Psoas muscle (tissue), 8 donors: Measurements from ENCODE around the gene CEP135. TPM values are rescaled to one million over a fixed set of nuclear protein-coding genes. Genes with fewer than 3 reads are reported as not detected.
"Not testable (repeated sequence)": the region's sequence is repeated elsewhere in the genome, so short reads cannot be mapped to it uniquely, and the experiment has no call there.

Experiments used
- ATAC-seq, 4 donors: fragments of 200-7000 bp; cut with Tn5 transposase; one replicate each; pipeline ENCODE4 v1.9.1; 2020; ENCODE audit warnings: moderate library complexity in 3 of 4, mild to moderate bottlenecking in 2 of 4
- DNase-seq, 2 donors: peaks; one replicate each; pipeline ENCODE4 v3.0.0-alpha.2; 2020
- H3K27ac ChIP-seq: fragments of 200-600 bp; one replicate; pipeline ENCODE4 v1.8.0; 2022
- H3K27me3 ChIP-seq, 3 donors: fragments of 200-600 bp in 1 of 3; one replicate each; pipeline versions ENCODE4 v1.6.1 to v1.8.0; 2013 to 2022; ENCODE audit warnings: low read length in 2 of 3, mild to moderate bottlenecking in 2 of 3, moderate library complexity in 1 of 3; ENCODE audit not compliant: insufficient read depth in 3 of 3
- H3K36me3 ChIP-seq, 2 donors: fragments of 200-600 bp in 1 of 2; one replicate each; pipeline versions ENCODE4 v1.6.1 to v1.8.0; 2013 to 2022; ENCODE audit warnings: low read depth in 1 of 2, mild to moderate bottlenecking in 1 of 2, moderate library complexity in 1 of 2; ENCODE audit not compliant: insufficient read depth in 1 of 2
- H3K4me1 ChIP-seq: fragments of 200-600 bp; one replicate; pipeline ENCODE4 v1.8.0; 2022
- H3K4me3 ChIP-seq: fragments of 200-600 bp; one replicate; pipeline ENCODE4 v1.8.0; 2022; ENCODE audit warnings: mild to moderate bottlenecking
- H3K9me3 ChIP-seq: fragments of 200-600 bp; one replicate; pipeline ENCODE4 v1.8.0; 2022
- WGBS, 3 donors: extraction: QIAGEN DNeasy Blood & Tissue Kit; methylation state at CpG; one replicate each; pipeline versions ENCODE4 v1.1.6 to v1.1.7; 2013; 5-methylcytosine and 5-hydroxymethylcytosine counted together
- intact Hi-C, 2 donors: fragments of 100-400 bp; cut with DNase I; formaldehyde crosslinking; loops; one replicate each; pipeline versions ENCODE4 v1.11.0 to v1.14.2; 2022
- polyA plus RNA-seq, 3 donors: library from polyadenylated mRNA; stranded (reverse); fragments of 200-250 nt; gene quantifications; one replicate each; pipeline ENCODE4 v1.2.3, GENCODE V29; 2013
- total RNA-seq, 4 donors: library from RNA; stranded (reverse); fragmentation: NEBNext Ultra II Directional in 2 of 4; extraction: Animal tissue kit (Norgen Biotek cat#: 25700) in 2 of 4; gene quantifications; one replicate each; pipeline versions ENCODE4 v1.2.1 to v1.2.4, GENCODE V29; 2021 to 2023
- TF ChIP-seq, protein P1 (sequence below): fragments of 200-600 bp; IDR thresholded peaks from one replicate; pipeline ENCODE4 v1.8.0; 2022; ENCODE audit warnings: antibody characterized with exemption
- donor health status: healthy with polysubstance abuse.
- donor health status: DM: no; HTN: no; CAD: no; lungs with moderate emphysema.
- donor health status: Bipolar disorder and iron deficiency.
- donor health status: healthy.
- donor health status: DM: yes; HTN: yes; CAD: no.
- donor health status: DM: no; HTN: no; CAD: no.
- donor health status: DM: no; HTN: no; CAD: no.
- donor health status: DM: yes; HTN: yes; CAD: no.

CEP135 gene
- total and polyA plus RNA-seq, 7 donors = 0.55 to 2.0 (median 1.6) TPM

DNA sequence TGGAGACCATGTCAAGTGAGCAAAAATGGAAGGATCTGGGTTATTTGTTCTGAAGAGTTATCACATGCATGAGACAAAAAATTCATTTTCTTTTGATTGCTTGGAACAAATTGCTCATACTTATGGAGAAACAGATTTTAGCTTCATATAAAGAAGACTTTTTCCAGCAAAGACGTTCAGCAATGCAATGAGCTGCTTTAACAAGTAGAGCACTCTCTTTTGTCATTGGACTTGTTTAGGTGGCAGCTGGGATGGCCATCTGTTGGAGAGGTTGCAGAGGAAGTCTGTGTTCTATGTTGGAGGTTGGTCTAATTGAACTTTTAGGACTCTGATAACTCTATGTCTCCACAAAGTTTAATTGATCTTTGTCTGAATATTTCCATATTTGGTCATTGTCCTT is 19.9 kb upstream of the CEP135 start:
- WGBS, 3 donors = 28 to 46% (median 39%) methylated on average over 1 of the region's 1 CpG
- H3K4me1 ChIP-seq = no peaks in the 10 kb centered on the region
- intact Hi-C loops = no loop called here
- TF ChIP-seq, protein P1, sequence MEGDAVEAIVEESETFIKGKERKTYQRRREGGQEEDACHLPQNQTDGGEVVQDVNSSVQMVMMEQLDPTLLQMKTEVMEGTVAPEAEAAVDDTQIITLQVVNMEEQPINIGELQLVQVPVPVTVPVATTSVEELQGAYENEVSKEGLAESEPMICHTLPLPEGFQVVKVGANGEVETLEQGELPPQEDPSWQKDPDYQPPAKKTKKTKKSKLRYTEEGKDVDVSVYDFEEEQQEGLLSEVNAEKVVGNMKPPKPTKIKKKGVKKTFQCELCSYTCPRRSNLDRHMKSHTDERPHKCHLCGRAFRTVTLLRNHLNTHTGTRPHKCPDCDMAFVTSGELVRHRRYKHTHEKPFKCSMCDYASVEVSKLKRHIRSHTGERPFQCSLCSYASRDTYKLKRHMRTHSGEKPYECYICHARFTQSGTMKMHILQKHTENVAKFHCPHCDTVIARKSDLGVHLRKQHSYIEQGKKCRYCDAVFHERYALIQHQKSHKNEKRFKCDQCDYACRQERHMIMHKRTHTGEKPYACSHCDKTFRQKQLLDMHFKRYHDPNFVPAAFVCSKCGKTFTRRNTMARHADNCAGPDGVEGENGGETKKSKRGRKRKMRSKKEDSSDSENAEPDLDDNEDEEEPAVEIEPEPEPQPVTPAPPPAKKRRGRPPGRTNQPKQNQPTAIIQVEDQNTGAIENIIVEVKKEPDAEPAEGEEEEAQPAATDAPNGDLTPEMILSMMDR = no peak
- H3K4me3 ChIP-seq = no peak overlapping the region
- DNase-seq (no peak), ATAC-seq (no peak)
- H3K27me3 ChIP-seq = no peaks in the 10 kb centered on the region
- H3K9me3 ChIP-seq = no peaks in the 10 kb centered on the region
- no peaks in the 10 kb centered on the region for H3K36me3 ChIP-seq
- no peak overlapping the region for H3K27ac ChIP-seq

DNA sequence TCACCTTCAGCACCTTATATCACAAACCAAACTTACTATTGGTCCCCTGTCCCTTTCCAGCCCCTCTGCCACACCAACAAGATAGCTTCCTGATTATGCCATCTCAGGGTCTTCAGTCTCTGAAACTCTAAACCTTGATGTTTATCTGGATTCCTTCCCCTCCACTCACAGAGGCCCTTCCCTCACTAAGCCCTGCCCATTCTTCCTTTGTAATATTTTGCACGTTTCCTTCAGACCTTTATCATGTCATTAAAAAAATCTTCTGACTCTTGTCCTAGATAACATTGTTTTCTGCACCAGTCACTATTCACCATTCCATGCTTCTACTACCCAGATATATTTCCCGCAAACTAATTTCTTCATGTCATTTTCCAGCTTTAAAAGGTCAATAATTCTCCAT is 17.7 kb upstream of the CEP135 start:
- intact Hi-C loops = no loop called here
- DNase-seq (no peak), ATAC-seq (no peak)
- TF ChIP-seq, protein P1 = no peak
- no peak overlapping the region for H3K27ac ChIP-seq
- no peaks in the 10 kb centered on the region for H3K27me3 ChIP-seq
- no peak overlapping the region for H3K4me3 ChIP-seq
- no peaks in the 10 kb centered on the region for H3K4me1 ChIP-seq
- 60 to 65% (median 62%) methylated on average over 2 of the region's 2 CpGs for WGBS, 3 donors
- no peaks in the 10 kb centered on the region for H3K36me3 ChIP-seq
- H3K9me3 ChIP-seq = no peaks in the 10 kb centered on the region

DNA sequence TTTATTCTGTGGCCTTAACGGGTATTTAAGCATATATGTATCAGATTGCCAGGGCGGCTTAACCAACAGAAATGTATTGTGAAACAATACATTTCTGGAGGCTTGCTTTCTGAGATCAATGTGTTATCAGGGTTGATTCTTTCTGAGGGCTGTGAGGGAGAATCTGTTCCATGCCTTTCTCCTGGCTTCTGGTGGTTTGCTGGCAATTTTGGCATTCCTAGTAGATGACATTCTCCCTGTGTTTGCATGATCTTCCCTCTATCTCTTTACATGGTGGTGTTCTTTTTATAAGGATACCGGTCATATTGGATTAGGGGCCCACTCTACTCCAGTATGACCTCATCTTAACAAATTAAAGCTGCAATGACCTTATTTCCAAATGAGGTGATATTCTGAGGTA is 16.9 kb upstream of the CEP135 start:
- intact Hi-C loops = no loop called here
- TF ChIP-seq, protein P1 = no peak
- Histone ChIP-seq H3K4me1 (no peaks in the 10 kb centered on the region), H3K27ac (no peak overlapping the region), H3K27me3 (no peaks in the 10 kb centered on the region), H3K9me3 (no peaks in the 10 kb centered on the region), H3K4me3 (no peak overlapping the region), H3K36me3 (no peaks in the 10 kb centered on the region)
- 48 to 57% (median 52%) methylated on average over 3 of the region's 3 CpGs for WGBS, 3 donors
- DNase-seq = no peak
- ATAC-seq = no peak

DNA sequence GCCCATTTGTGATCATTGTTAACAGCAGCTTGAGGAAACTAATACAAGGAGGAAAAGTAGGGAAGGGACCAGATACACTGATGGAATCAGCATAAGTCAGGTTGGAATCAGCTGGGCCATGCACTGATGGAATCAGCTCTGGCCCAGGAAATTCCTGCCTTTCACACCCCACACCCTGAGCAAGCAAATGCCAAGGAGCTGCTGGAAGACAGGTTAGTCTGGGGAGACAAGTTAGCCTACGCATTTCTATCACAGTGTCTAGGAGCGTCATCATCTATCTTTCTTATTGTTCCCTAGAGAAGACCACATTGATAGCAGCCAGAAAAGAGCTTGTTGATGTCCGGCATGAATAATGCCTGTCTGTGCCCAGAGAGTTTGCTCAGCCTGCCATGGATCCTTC is 16.2 kb upstream of the CEP135 start:
- WGBS, 3 donors = 76 to 80% (median 80%) methylated on average over 3 of the region's 3 CpGs
- H3K9me3 ChIP-seq = no peaks in the 10 kb centered on the region
- intact Hi-C loops = no loop called here

DNA sequence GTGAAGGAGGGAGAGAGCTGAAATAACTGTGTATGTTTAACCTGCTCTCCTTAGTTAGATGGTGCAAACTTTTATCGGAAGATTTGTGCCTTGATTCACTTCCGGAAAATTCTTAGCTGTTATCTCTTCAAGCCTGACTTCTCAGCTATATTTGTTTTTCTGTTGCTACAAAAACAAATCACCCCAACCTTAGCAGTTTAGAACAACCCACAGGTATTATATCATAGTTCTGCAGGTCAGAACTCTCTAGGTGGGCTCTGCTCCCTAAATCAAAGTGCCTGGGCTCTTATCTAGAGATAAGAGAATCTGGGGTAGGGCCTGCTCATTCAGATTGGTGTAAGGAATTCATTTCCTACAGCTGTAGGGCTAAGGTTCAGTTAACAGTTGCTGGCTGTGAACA is 15.1 kb upstream of the CEP135 start:
- 92 to 98% (median 97%) methylated on average over 2 of the region's 2 CpGs for whole genome bisulfite sequencing, 3 donors
- no peaks in the 10 kb centered on the region for H3K4me1 ChIP-seq
- intact Hi-C loops = no loop called here
- H3K27ac ChIP-seq = no peak overlapping the region
- H3K9me3 ChIP-seq = no peaks in the 10 kb centered on the region
- no peak overlapping the region for H3K4me3 ChIP-seq
- ATAC-seq (no peak), DNase-seq (no peak)
- H3K36me3 ChIP-seq = no peaks in the 10 kb centered on the region
- TF ChIP-seq, protein P1 = no peak
- no peaks in the 10 kb centered on the region for H3K27me3 ChIP-seq

More for the DNA sequence above, 16.2 kb upstream of the CEP135 start:
- Histone ChIP-seq H3K4me1 (no peaks in the 10 kb centered on the region), H3K36me3 (no peaks in the 10 kb centered on the region), H3K4me3 (no peak overlapping the region), H3K27ac (no peak overlapping the region), H3K27me3 (no peaks in the 10 kb centered on the region)
- ATAC-seq = no peak
- TF ChIP-seq, protein P1 = no peak
- no peak for DNase-seq

DNA sequence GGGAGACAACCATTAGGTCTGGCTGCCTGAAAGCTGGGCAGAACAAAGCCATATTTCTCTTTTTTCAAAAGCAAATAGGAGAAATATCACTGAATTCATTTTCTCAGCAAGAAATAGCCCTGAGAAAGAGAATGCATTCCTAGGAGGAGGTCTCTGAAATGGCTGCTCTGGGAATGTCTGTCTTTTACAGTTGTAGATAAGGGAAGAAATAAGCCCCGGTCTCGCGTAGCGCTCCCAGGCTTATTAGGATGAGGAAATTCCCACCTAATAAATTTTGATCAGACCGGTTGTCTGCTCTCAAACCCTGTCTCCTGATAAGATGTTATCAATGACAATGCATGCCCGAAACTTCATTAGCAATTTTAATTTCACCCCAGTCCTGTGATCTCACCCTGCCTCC is 12.8 kb upstream of the CEP135 start:
- H3K36me3 ChIP-seq, DNase-seq, H3K4me1 ChIP-seq, H3K9me3 ChIP-seq, H3K27ac ChIP-seq, intact Hi-C loops, H3K4me3 ChIP-seq, H3K27me3 ChIP-seq, ATAC-seq: not testable (repeated sequence)
- 94 to 97% (median 96%) methylated on average over 6 of the region's 6 CpGs for WGBS, 3 donors
